Raji (cell line): ENCODE measurements around the gene DCUN1D3.

Experiments
- POLR2A ChIP-seq: IDR thresholded peaks from 2 replicates; pipeline ENCODE4 v1.6.1; 2011; ENCODE audit warnings: low read depth, low read length, control low read depth; ENCODE audit not compliant: insufficient read depth

Gene DCUN1D3

DNA sequence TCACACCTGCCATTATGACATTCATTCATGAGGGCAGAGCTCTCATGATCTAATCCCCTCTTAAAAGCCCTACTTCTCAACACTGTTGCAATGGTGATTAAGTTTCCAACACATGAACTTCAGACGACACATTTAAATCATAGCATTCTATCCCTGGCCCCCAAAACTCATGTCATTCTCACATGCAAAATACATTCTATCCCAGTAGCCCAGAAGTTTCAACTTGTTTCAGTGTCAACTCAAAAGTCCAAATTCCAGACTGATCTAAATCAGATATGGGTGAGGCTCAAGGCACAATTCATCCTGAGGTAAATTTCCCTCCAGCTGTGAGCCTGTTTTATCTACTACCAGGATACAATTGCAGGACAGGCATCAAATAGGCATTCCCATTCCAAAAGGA is 25.6 kb upstream of the DCUN1D3 start:
- no peak for TF ChIP-seq POLR2A

DNA sequence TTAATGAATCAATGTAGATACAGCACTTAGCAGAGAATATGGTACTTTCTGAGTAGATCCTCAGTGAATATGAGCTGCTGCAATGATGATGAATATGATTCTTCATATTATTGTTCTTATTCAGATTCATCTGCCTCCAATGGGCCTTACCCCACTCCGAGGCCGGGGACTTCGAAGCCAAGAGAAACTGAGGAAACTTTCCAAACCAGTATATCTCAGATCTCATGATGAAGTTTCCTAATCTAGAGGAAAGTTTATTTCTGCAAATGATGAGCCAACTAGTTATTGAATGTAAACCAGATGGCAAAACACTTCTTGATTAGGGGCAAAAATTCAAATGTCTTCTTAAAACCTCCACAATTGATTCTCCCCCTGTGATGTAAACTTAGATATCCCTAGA is 23.7 kb upstream of the DCUN1D3 start:
- no peak for TF ChIP-seq POLR2A

DNA sequence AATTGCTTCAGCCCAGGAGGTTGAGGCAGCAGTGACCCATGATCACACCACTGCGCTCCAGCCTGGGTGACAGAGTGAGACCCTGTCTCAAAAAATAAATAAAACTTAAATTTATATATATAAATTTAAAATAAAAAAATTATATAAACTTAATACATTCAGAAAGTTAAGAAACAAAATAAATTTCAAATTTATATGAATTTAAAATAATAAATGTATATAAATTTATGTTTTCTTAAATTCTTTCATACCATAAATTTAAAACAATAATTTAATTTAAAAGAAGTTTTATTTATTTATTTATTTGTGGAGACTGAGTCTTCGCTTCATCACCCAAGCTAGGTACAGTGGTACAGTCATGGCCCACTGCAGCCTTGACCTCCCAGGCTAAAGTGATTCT is 20.6 kb upstream of the DCUN1D3 start:
- TF ChIP-seq POLR2A: no peak

DNA sequence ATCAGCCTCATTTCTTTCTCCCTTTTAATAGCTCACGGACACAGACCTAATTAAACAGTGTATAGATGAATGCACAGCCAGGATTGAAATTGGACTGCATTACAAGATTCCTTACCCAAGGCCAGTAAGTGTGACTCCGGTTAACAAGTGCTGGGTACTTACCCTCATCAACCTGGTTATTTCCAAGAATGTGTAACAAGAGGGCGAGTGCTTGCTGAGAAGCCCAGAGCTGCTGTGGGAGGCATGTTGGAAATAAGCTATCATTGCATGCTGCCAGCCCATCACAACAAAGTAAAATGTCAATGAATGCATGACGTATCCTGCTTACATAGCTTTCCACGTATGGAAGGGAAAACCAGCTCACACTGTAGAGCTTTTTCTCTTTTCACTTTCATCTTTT is 19.9 kb upstream of the DCUN1D3 start:
- no peak for TF ChIP-seq POLR2A

DNA sequence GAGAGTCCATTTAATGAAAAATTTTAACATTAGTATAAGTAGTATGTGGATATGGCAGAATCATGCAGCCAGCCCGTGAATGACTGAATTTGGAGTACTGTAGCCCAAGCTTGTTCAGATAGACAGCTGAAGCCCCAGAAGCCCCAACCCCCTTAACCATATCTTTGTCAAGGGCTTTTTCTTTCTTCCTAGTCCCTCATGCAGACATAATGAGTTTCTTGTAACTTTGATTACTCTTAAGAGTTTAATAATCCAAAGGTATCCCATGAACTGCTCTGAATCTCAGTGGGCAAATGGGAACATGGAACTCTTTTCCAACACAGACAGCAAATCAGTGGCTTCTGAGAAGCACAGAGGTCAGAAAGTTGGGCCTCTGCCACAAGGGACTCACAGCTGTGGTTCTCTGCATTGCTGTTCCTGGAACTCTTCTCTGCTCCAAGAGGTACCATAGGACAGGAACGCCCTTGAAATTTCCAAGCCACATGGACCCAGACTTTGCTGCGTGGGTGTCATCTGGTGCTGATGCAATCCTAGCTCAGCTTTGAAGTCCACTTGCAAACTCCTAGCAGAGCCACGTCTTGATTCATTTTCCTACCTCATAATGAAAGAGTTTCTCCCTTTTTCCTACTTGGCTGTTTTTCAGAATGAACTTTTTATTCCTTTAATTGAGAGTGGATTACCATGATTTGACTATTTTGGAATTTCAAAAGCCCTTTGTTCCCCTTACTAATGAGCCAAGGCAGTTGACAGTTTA is 18.5 kb upstream of the DCUN1D3 start:
- no peak for TF ChIP-seq POLR2A

DNA sequence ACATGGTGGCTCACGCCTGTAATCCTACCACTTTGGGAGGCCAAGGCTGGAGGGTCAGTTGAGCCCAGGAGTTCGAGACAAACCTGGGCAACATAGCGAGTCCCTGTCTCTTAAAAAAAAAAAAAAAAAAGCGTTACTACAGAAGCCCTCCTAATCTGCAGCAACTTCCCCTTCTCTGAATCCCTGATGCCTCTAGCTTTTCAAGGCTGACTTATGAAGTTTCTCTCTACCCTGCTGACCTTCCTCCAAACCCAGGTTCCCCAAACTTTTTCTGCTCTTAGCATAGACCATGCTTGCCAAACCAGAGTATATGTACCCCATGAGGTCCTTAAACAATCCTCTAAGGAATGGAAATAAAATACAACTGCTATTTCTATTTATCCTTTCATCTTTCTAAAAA is 16.8 kb upstream of the DCUN1D3 start:
- TF ChIP-seq POLR2A: no peak

DNA sequence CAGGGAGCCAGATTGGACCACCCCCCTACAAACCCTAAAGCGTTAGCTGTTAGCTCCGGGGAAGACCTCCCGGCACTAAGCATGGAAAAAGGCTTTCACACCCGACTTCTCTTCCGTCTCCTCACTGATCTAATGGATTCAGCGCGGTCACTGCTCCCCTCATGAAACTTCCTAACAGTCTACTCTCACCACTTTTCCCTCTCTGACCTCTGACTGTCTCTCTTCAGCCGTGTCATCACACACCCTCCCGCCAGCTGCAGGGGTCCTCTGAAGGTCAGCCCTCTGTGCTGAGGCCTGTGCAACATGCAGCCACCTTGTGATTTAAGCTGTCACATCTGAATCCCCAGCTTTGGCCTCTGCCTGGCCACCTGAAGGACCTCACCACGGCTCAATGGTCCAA is 16.1 kb upstream of the DCUN1D3 start:
- TF ChIP-seq POLR2A: no peak

DNA sequence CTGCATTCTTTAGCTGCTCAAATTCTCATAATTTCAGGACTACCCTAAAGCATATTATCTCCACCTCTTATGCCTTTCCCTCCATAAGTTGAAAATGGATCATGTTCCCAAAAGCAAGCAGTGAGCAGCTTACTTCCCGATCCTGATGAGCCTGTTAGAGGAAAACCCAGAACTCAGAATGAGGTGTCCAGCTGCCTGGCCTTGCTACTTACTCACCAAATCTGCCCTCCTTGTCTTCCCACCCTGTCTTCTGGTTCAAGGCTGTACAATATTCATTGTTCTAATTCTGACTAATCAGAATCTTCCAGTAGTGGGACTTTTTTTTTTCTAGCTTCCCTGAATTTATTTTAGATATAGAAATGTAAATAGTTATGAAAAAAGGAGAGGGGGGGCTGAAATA is 11.2 kb upstream of the DCUN1D3 start:
- TF ChIP-seq POLR2A: no peak

DNA sequence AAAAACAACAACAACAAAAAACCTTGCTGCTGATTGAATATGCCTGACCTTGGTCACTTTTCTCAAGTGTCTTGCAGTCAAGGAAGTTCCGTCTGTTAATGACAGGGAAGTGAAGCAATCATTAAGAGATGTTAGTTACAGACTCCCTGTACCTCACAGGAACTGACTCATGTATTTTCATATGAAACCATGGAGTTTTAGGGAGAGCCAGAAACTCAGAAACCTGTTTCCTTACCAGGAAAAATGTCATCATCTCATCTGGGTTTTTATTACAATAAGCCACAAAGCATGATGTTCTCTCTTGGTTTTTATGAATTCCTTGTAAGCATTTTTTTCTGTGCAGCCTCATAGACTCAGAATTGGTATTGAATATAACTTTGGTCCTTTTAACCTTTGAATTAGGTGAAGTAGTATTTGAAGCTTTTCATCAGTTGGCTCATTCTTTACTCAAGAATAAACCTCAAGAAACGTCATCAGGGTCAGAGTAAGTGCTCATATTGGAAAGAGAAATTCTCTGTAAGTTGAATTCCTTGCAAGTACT is 10.7 kb upstream of the DCUN1D3 start:
- no peak for TF ChIP-seq POLR2A

DNA sequence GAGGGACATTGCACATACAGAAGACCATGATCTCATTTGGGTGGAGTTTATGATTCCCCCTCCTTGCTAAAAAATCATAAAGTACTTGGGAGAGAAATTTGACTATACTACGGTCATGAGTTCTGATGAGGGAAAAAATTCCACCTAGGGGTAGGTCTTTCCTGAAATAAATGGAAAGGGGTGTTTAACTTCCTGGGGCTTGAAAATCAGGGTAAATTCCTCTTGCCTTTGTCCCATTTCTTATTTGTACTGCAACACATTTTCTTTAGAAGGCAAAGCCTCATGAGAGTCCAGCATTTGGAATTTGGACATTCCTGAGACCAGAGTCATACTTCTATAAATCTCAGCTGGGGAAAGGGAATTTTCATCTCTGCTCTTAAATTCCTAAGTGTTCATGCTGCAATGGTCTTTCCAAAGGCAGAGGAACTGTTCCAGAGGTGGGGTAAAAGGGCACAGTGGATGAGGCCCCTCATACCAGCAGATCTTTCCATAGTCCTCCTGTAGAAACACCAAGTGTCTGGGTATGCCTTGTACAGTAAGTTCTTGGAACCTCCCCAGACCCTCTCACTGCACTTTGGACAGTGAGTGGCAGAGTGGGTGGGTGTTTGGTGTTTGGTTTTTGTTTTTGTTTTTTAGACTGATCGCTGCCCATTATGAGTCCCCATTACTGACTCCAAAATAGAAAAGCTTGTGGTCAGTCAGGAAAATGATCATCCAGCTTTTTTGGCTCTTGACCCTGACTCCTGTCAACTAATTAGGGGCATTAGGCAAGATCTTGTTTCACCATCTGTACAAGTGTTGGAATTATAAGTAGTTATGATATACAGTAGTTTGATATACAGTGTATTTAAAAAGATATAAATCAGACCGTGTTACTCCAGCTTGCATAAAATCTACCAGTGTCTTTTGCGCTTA is 6.4 kb upstream of the DCUN1D3 start:
- no peak for TF ChIP-seq POLR2A

DNA sequence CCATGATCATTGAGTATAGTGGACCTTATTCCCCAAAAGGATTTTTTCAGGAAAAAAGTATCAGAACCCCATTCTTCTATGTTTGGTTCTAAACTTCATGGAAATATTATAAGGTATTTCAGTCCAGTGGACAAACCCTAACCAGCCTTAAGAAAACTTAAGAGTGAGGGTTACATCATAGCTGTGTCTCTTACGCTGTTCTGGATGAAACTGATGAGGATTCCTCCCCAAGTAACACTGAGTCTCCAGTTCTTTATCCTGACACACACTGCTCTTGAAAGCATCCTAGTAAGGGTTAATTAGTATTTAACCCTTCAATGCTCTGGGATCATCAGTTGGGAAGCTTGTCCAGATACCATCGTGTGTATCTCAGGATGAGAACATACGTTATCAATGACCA is 5.4 kb upstream of the DCUN1D3 start:
- TF ChIP-seq POLR2A: no peak

DNA sequence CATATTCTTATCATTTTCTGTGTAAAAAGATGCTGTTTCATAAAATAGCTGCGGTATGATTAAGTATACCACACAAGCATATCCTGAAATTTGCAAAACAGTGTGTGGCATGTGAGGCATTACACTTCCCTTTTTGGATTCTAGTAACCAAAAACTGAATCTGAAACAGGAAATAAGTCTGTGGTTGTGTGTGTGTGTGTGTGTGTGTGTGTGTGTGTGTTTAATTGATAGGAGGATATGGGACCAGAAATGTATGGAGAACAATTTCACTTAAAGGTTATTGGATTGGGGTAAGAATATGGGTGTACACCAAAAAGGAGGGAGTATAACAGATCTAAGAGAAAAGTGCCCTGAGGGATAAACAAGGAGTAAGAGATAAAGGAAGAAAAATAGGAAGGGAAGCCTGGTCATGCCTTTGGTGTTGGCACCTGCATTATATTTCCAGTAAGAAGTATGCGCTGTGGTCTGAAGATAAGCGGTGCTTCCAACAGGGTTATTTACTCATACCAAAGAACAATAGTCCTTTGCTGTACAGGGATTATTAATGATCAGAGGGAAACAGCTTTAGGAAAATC is 4.4 kb upstream of the DCUN1D3 start:
- no peak for TF ChIP-seq POLR2A

DNA sequence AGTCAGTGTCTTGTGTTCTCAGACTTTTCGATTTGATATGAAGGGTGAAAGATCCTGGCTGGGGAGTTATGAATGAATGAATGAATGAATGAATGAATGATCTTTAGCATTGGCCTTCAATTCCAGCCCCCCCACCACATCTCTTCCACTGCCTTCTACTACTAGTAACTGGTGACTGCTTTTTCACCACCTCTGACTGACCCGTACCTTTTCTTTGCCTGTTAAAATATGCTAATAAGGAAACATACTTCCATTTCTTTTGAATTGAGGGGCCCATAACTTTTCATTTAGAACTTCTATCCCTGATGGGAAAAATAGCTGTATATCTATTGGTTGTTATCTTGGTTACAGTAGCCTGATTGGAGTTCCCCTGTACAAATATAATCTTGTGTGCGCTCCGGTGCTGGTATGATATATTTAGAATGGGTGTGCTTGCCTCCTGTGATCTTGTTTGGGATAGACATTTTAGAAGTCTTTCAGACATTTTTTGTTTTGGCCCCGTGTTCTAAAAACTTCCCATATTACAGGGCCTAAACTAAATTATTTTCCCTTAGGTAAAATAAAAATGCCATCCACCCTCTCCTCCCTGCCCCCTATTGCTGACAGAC is 3.8 kb upstream of the DCUN1D3 start:
- TF ChIP-seq POLR2A: no peak

DNA sequence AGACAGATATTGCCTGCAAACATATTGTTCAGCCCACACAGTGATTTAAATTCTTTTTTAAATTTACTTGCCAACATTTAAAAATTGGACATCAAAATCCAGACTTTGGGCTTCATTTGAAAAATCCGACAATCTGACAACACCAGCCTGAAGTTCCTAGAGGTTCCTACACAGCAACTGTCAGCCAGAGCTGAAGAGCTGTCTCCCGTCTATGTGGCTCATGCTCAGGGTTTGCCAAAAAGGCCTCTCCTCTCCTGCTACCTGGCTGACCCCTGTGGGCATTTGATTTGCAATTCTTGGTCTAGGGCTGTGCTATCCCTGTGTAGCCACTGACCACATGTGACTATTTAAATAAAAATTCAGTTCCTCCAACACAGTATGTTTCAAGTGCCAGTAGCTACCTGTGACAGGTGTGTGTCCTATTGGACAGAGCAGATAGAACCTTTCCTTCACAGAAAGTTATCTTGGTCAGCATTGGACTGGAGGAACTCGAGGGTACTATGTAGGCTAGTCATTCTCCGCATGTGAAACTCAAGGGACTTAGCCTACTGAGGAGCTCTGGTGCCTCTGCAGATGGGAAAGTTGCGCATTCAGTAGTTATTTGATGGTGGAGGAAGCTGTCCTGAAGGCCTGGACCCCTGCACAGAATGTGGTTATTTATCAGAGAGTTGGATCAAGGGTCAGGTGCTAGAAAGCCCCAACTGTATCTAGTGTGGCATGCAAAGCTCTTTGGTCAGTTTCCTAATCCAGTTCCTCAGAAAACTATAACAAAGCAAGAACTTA is 3.1 kb upstream of the DCUN1D3 start:
- TF ChIP-seq POLR2A: no peak
